K562 (cell line): ENCODE measurements around the gene PTPRO. TPM values are rescaled to one million over a fixed set of nuclear protein-coding genes. Genes with fewer than 3 reads are reported as not detected.

Experiments
- ATAC-seq: fragments of 200-7000 bp; cut with Tn5 transposase; 3 replicates; pipeline ENCODE4 v1.9.1; 2020; ENCODE audit warnings: moderate library complexity
- BruUV-seq: library from RNA; stranded (reverse); fragments of 400-500 nt; replicated peaks from 2 replicates; lab custom pipeline; 2021; lab: Mats Ljungman, UMichigan
- CTCF ChIA-PET: fragments of 300-600 bp; formaldehyde crosslinking; extraction: SDS; loops from one replicate; lab custom pipeline; 2021; ENCODE audit warnings: low intra/inter-chr PET ratio; lab: Yijun Ruan, JAX
- POLR2A ChIA-PET: fragments of 300-600, 350-650 bp; sonication (Branson Sonifier 250); formaldehyde crosslinking; extraction: SDS; loops from one replicate; lab custom pipeline; 2021; ENCODE audit warnings: antibody characterized with exemption, inconsistent platforms; lab: Yijun Ruan, JAX
- DNase-seq, 4 experiments: peaks; one replicate each; pipeline versions ENCODE4 v3.0.0 to v3.0.0-alpha.2; 2011 to 2018; ENCODE audit warnings: low spot score in 3 of 4, mixed read lengths in 3 of 4; ENCODE audit errors: extremely low read depth in 1 of 4
- FAIRE-seq: peaks from 2 replicates; lab custom pipeline; 2011; peaks lifted over from hg19 to GRCh38; lab: Jason Lieb, UNC
- H2AFZ ChIP-seq: 2 replicates; pipeline ENCODE4 v1.6.0; 2011; ENCODE audit warnings: low read depth, low read length, control low read depth, inconsistent platforms
- H3K27ac ChIP-seq: fragments of 200-600 bp; 3 replicates; pipeline ENCODE4 v1.8.0; 2011; ENCODE audit warnings: low read depth, mild to moderate bottlenecking, control low read depth, inconsistent platforms, low read length, moderate library complexity, mixed read lengths; ENCODE audit errors: extremely low read depth
- H3K27me3 ChIP-seq, 2 experiments: fragments of 300-600 bp in 1 of 2; 2 replicates in 1 of 2; 3 replicates in 1 of 2; pipeline versions ENCODE4 v1.6.0 to v1.8.0; 2011; ENCODE audit warnings: inconsistent platforms in 2 of 2, low read length in 2 of 2, mild to moderate bottlenecking in 1 of 2, mixed read lengths in 1 of 2, moderate library complexity in 1 of 2; ENCODE audit not compliant: control insufficient read depth in 2 of 2, insufficient read depth in 2 of 2
- H3K36me3 ChIP-seq: fragments of 300-600 bp; 3 replicates; pipeline ENCODE4 v1.8.0; 2011; ENCODE audit warnings: mild to moderate bottlenecking, low read length, inconsistent platforms; ENCODE audit not compliant: control insufficient read depth, insufficient read depth
- H3K4me1 ChIP-seq, 2 experiments: fragments of 200-600 bp in 1 of 2; replicated peaks in 1 of 2; 2 replicates in 1 of 2; 3 replicates in 1 of 2; pipeline versions ENCODE4 v1.5.1 to v1.8.0; 2011; ENCODE audit warnings: inconsistent platforms in 2 of 2, low read length in 2 of 2, mild to moderate bottlenecking in 1 of 2, mixed read lengths in 1 of 2, moderate library complexity in 1 of 2; ENCODE audit not compliant: control insufficient read depth in 2 of 2, insufficient read depth in 2 of 2
- H3K4me2 ChIP-seq: 2 replicates; pipeline ENCODE4 v1.6.1; 2011; ENCODE audit warnings: low read length, control low read depth, inconsistent platforms, mixed read lengths; ENCODE audit not compliant: insufficient read depth
- H3K4me3 ChIP-seq: fragments of 200-600 bp; sonication (generic), shearing (Covaris generic); 2 replicates; pipeline ENCODE4 v1.5.1; 2016; ENCODE audit warnings: control low read depth, inconsistent platforms
- H3K79me2 ChIP-seq: fragments of 200-600 bp; 3 replicates; pipeline ENCODE4 v1.8.0; 2011; ENCODE audit warnings: low read length, inconsistent platforms; ENCODE audit not compliant: control insufficient read depth, insufficient read depth
- H3K9ac ChIP-seq, 2 experiments: 2 replicates each; pipeline versions ENCODE4 v1.6.0 to v1.6.1; 2011; ENCODE audit warnings: low read depth in 2 of 2, low read length in 2 of 2, control low read depth in 1 of 2, inconsistent platforms in 1 of 2, mild to moderate bottlenecking in 1 of 2, mixed read lengths in 1 of 2; ENCODE audit not compliant: insufficient read depth in 1 of 2
- H3K9me1 ChIP-seq: one replicate; pipeline ENCODE4 v1.6.0; 2011; ENCODE audit warnings: inconsistent platforms, mild to moderate bottlenecking, low read length, moderate library complexity; ENCODE audit not compliant: control insufficient read depth, insufficient read depth
- H3K9me3 ChIP-seq: replicated peaks from 2 replicates; pipeline ENCODE4 v1.5.1; 2011; ENCODE audit warnings: low read depth, low read length, inconsistent platforms; ENCODE audit not compliant: control insufficient read depth, insufficient read depth
- H4K20me1 ChIP-seq: replicated peaks from 2 replicates; pipeline ENCODE4 v1.6.1; 2011; ENCODE audit warnings: low read length, inconsistent platforms, mixed read lengths; ENCODE audit not compliant: control insufficient read depth, insufficient read depth
- BRD9 ChIP-seq: fragments of 450-650 bp; IDR thresholded peaks from 2 replicates; pipeline ENCODE4 v1.6.1; 2018; ENCODE audit warnings: low read depth; ENCODE audit not compliant: partially characterized antibody
- CTBP1 ChIP-seq: fragments of 450-650 bp; IDR thresholded peaks from 2 replicates; pipeline ENCODE4 v1.6.1; 2016; ENCODE audit warnings: borderline replicate concordance
- NCOA6 ChIP-seq: fragments of 450-650 bp; IDR thresholded peaks from 2 replicates; pipeline ENCODE4 v1.6.1; 2017; ENCODE audit warnings: mild to moderate bottlenecking
- OTX1 ChIP-seq: fragments of 450-650 bp; formaldehyde crosslinking; IDR thresholded peaks from 2 replicates; pipeline ENCODE4 v1.4.0; 2022; ENCODE audit warnings: mild to moderate bottlenecking
- SRSF7 ChIP-seq: fragments of 200-400 bp; formaldehyde crosslinking; optimal IDR thresholded peaks from 2 replicates; pipeline ENCODE3; 2017; ENCODE audit warnings: mild to moderate bottlenecking, low read depth, low read length
- ZNF316 ChIP-seq: fragments of 450-650 bp; IDR thresholded peaks from 2 replicates; pipeline ENCODE4 v1.6.1; 2016
- ZNF41 ChIP-seq: fragments of 250-450 bp; sonication (Bioruptor Pico); conservative IDR thresholded peaks from 2 replicates; pipeline ENCODE4 v1.4.0; 2020; ENCODE audit warnings: mild to moderate bottlenecking
- ZZZ3 ChIP-seq: fragments of 450-650 bp; IDR thresholded peaks from 2 replicates; pipeline ENCODE4 v1.6.1; 2016; ENCODE audit warnings: antibody characterized with exemption, mild to moderate bottlenecking, moderate library complexity
- in situ Hi-C: fragments of 300-500 bp; cut with MboI; formaldehyde crosslinking; loops from 4 replicates; pipeline ENCODE4 v1.15.0; 2018; ENCODE audit warnings: inconsistent platforms, mixed read lengths
- intact Hi-C: fragments of 100-400 bp; cut with micrococcal nuclease; formaldehyde crosslinking; loops from 2 replicates; pipeline ENCODE4 v1.14.2; 2022
- polyA plus RNA-seq, 8 experiments: library from polyadenylated mRNA; depleted of rRNA in 4 of 8; stranded (reverse) in 5 of 8; unstranded in 3 of 8; fragments of >200 nt; fragmentation: Nextera tagmentation in 2 of 8; fragmentation: Illumina TruSeq in 1 of 8; extraction: Ambion mirVana in 2 of 8; extraction: Trizol in 1 of 8; gene quantifications; 2 replicates each; pipeline versions ENCODE4 v1.2.1 to v1.2.3, GENCODE V29; 2011 to 2014; ENCODE audit warnings: inconsistent platforms in 1 of 8, missing spikeins in 1 of 8
- total RNA-seq, 7 experiments: library from RNA; depleted of rRNA in 6 of 7; stranded (reverse); fragments of >200 nt in 6 of 7; fragmentation: Illumina TruSeq in 2 of 7; extraction: Trizol in 2 of 7; gene quantifications; 2 replicates each; pipeline versions ENCODE4 v1.2.1 to v1.2.3, GENCODE V29; 2011 to 2021; ENCODE audit warnings: low replicate concordance in 1 of 7
- TF ChIP-seq, protein P1 (sequence below): fragments of 450-650 bp; IDR thresholded peaks from 2 replicates; pipeline ENCODE4 v1.7.1; 2018; ENCODE audit warnings: mild to moderate bottlenecking, low read depth; ENCODE audit not compliant: partially characterized antibody

Gene PTPRO
- total and polyA plus RNA-seq, 9 of the 15 experiments (the other 6 are each of a cell fraction or from before 2014, with no cell fraction given), result 0.22 TPM; not detected in 8

DNA sequence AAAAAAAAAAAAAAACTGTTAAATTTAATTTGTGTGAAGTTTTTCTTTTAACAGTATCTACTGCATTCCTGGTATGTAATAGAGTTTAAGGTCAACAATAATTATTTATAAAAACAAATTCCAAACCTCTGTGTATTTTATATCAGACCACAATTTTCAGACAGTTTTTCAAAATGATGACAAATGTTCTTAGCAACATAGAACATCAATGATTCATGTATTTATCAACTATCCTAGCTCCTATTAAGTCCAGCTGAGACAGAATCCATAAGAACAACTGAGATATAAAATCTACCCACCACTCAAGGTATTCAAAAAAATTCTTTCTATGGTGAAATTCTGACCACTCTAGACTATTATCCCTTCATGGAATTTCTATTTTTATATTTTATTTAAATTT lies 322.4 kb downstream of the PTPRO start:
- no peak for FAIRE-seq
- CTCF ChIA-PET, result no interaction called here
- POLR2A ChIA-PET, result no interaction called here
- H3K4me2 ChIP-seq, result no peak overlapping the region
- TF ChIP-seq OTX1 (CRISPR knock-in tag), result no peak
- TF ChIP-seq NCOA6, result no peak
- TF ChIP-seq ZZZ3, result no peak
- TF ChIP-seq CTBP1, result no peak
- TF ChIP-seq, protein P1, sequence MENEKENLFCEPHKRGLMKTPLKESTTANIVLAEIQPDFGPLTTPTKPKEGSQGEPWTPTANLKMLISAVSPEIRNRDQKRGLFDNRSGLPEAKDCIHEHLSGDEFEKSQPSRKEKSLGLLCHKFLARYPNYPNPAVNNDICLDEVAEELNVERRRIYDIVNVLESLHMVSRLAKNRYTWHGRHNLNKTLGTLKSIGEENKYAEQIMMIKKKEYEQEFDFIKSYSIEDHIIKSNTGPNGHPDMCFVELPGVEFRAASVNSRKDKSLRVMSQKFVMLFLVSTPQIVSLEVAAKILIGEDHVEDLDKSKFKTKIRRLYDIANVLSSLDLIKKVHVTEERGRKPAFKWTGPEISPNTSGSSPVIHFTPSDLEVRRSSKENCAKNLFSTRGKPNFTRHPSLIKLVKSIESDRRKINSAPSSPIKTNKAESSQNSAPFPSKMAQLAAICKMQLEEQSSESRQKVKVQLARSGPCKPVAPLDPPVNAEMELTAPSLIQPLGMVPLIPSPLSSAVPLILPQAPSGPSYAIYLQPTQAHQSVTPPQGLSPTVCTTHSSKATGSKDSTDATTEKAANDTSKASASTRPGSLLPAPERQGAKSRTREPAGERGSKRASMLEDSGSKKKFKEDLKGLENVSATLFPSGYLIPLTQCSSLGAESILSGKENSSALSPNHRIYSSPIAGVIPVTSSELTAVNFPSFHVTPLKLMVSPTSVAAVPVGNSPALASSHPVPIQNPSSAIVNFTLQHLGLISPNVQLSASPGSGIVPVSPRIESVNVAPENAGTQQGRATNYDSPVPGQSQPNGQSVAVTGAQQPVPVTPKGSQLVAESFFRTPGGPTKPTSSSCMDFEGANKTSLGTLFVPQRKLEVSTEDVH, result no peak
- no peak for TF ChIP-seq SRSF7
- no peak for TF ChIP-seq ZNF41 (CRISPR knock-in tag)
- no peak for TF ChIP-seq BRD9
- no peak for TF ChIP-seq ZNF316
- TF ChIP-seq, all 486 proteins: peak for 0
- Histone ChIP-seq H4K20me1 (no peaks in the 10 kb centered on the region), H3K9me1 (no peaks in the 10 kb centered on the region), H3K4me3 (no peak overlapping the region), H3K27me3 (no peaks in the 10 kb centered on the region), H2AFZ (no peak overlapping the region), H3K4me1 (no peaks in the 10 kb centered on the region), H3K9me3 (no peaks in the 10 kb centered on the region), H3K36me3 (no peaks in the 10 kb centered on the region), H3K9ac (no peak overlapping the region), H3K79me2 (no peaks in the 10 kb centered on the region), H3K27ac (no peak overlapping the region)
- ATAC-seq (no peak), DNase-seq (no peak)
- BruUV-seq, result no TSS peak
- in situ Hi-C loops (no loop called here), intact Hi-C loops (no loop called here)
